Measurements from ENCODE around the gene MGA. TPM values are rescaled to one million over a fixed set of nuclear protein-coding genes. Genes with fewer than 3 reads are reported as not detected.

Gene MGA
- total RNA-seq, 1 donor from 2014 or later = 58.3 TPM

- intact Hi-C loops (cut with micrococcal nuclease) = no loop called here
- ChIA-PET POLR2A (no interaction called here), CTCF (interaction anchor here (1.5 kb wide), 1 partner anchor 82 kb away, joined by 4 read pairs; no protein-coding TSS in a partner anchor)
Measured at GRCh38 chr15:41822471-41822870, 162.3 kb downstream of the MGA start.

More at GRCh38 chr15:41822471-41822870, 162.3 kb downstream of the MGA start:
- no peak for ATAC-seq (ENCODE audit: low read depth)
- peaks cover 59% of the 10 kb centered on the region for H3K36me3 Mint-ChIP-seq (ENCODE audit: low read depth)
- no peak overlapping the region for H3K27ac Mint-ChIP-seq
- peaks cover 3% of the 10 kb centered on the region for H3K4me1 Mint-ChIP-seq
- no peaks in the 10 kb centered on the region for H3K9me3 Mint-ChIP-seq
- H3K4me3 Mint-ChIP-seq = no peak overlapping the region
- H3K27me3 Mint-ChIP-seq = no peaks in the 10 kb centered on the region
- DNase-seq = no peak
- TF ChIP-seq CTCF (IDR thresholded peaks at IDR 0.05) = no peak

Other genes with a start within 250 kb of the MGA start
- 37.2 and 38.0 TPM in 2 replicates for gene RTF1, start 243.3 kb upstream of the MGA start, total RNA-seq
- 0.18 TPM in 1 of 2 replicates, not detected in the other for gene ITPKA, start 166.5 kb upstream of the MGA start, total RNA-seq
- 1.9 and 2.2 TPM in 2 replicates for gene LTK, start 146.6 kb upstream of the MGA start, total RNA-seq
- gene RPAP1, start 116.1 kb upstream of the MGA start, total RNA-seq = 56.1 TPM in 2 replicates
- gene TYRO3, start 101.2 kb upstream of the MGA start, total RNA-seq = 0.22 TPM in 1 of 2 replicates, not detected in the other
- gene MAPKBP1, start 114.1 kb downstream of the MGA start, total RNA-seq = 31.3 and 42.3 TPM in 2 replicates
- 12.1 and 16.5 TPM in 2 replicates for gene JMJD7, start 167.7 kb downstream of the MGA start, total RNA-seq
- gene PLA2G4B, start 178.4 kb downstream of the MGA start, total RNA-seq = 5.3 and 8.2 TPM in 2 replicates
- 0.78 and 1.1 TPM in 2 replicates for gene SPTBN5, start 233.6 kb downstream of the MGA start, total RNA-seq